Stomach (tissue), 9 donors: Measurements from ENCODE around the gene RNF5. TPM values are rescaled to one million over a fixed set of nuclear protein-coding genes. Genes with fewer than 3 reads are reported as not detected.

ENCODE experiments used
- DNase-seq, 2 donors: peaks; one replicate each; pipeline versions ENCODE4 v3.0.0 to v3.0.0-alpha.2; 2013 to 2019
- H3K27ac ChIP-seq, 5 donors: fragments of 200-600 bp in 4 of 5; sonication (generic) in 4 of 5; one replicate each; pipeline ENCODE4 v1.5.1; 2013 to 2019; ENCODE audit warnings: mild to moderate bottlenecking in 1 of 5, moderate library complexity in 1 of 5
- H3K27me3 ChIP-seq, 3 donors: fragments of 200-600 bp; sonication (generic); one replicate each; pipeline ENCODE4 v1.5.1; 2017 to 2019; ENCODE audit warnings: mixed run types in 1 of 3
- H3K36me3 ChIP-seq, 4 donors: fragments of 200-600 bp; sonication (generic); 1 replicate in 3 of 4; 2 replicates in 1 of 4; pipeline ENCODE4 v1.5.1; 2016 to 2019
- H3K4me1 ChIP-seq, 4 donors: fragments of 200-600 bp; sonication (generic); one replicate each; pipeline ENCODE4 v1.5.1; 2016 to 2019
- H3K4me3 ChIP-seq, 4 donors: fragments of 200-600 bp; sonication (generic) in 3 of 4; one replicate each; pipeline ENCODE4 v1.5.1; 2016 to 2019; ENCODE audit warnings: mild to moderate bottlenecking in 1 of 4
- H3K9me3 ChIP-seq, 4 donors: fragments of 200-600 bp; sonication (generic); one replicate each; pipeline ENCODE4 v1.5.1; 2016 to 2019
- CTCF ChIP-seq, 7 experiments: fragments of 450-650 bp in 4 of 7; fragments of 200-600 bp in 3 of 7; sonication (generic) in 3 of 7; IDR thresholded peaks; one replicate each; pipeline ENCODE4 v1.5.1; 2016 to 2019; ENCODE audit warnings: antibody characterized with exemption in 7 of 7, control low read depth in 2 of 7, mild to moderate bottlenecking in 1 of 7
- EP300 ChIP-seq: sonication (generic); formaldehyde crosslinking; IDR thresholded peaks from one replicate; pipeline ENCODE4 v1.6.1; 2017; ENCODE audit warnings: antibody characterized with exemption
- POLR2A ChIP-seq, 4 donors: fragments of 450-650 bp; IDR thresholded peaks; one replicate each; pipeline ENCODE4 v1.6.1; 2016; ENCODE audit warnings: antibody characterized with exemption in 4 of 4, control low read depth in 2 of 4, mild to moderate bottlenecking in 1 of 4, moderate library complexity in 1 of 4
- POLR2AphosphoS5 ChIP-seq, 3 donors: sonication (generic); formaldehyde crosslinking; IDR thresholded peaks; one replicate each; pipeline ENCODE4 v1.6.1; 2016; ENCODE audit warnings: antibody characterized with exemption in 3 of 3
- WGBS, 5 donors: extraction: QIAGEN DNeasy Blood & Tissue Kit in 3 of 5; methylation state at CpG; one replicate each; pipeline versions ENCODE4 v1.1.5 to v1.1.7; 2013 to 2018; 5-methylcytosine and 5-hydroxymethylcytosine counted together
- intact Hi-C: fragments of 100-400 bp; cut with DNase I; formaldehyde crosslinking; loops from one replicate; pipeline ENCODE4 v1.15.1; 2023; ENCODE audit warnings: low total_unique reads
- polyA plus RNA-seq, 3 donors: library from polyadenylated mRNA; stranded (reverse); fragments of 200-250 nt; gene quantifications; one replicate each; pipeline ENCODE4 v1.2.3, GENCODE V29; 2013
- total RNA-seq, 5 donors: library from RNA; depleted of rRNA; stranded (reverse); fragments of >200 nt; gene quantifications; one replicate each; pipeline versions ENCODE4 v1.1.0 to v1.2.3, GENCODE V29; 2014 to 2016
- donor health status: healthy with polysubstance abuse.
- donor health status: Bipolar disorder and iron deficiency.
- donor health status: healthy.

RNF5 gene
- total and polyA plus RNA-seq, 8 donors = 22.6 to 107 (median 66.0) TPM

- no peaks in the 10 kb centered on the region for H3K27me3 ChIP-seq
- peaks cover 47 to 71% (median 56%) of the 10 kb centered on the region in 4 donors for H3K4me1 ChIP-seq
- no peak for DNase-seq
- intact Hi-C loops = no loop called here
- 5 to 19% (median 12%) methylated on average over 2 of the region's 2 CpGs for WGBS, 5 donors
- H3K27ac ChIP-seq = peak overlapping the region; percentile 91 to 100 (median 92)
- H3K36me3 ChIP-seq = peaks cover 16 to 18% (median 17%) of the 10 kb centered on the region in 4 donors
- H3K9me3 ChIP-seq = no peaks in the 10 kb centered on the region
- peak overlapping the region; percentile 86 to 98 (median 88) for H3K4me3 ChIP-seq
- TF ChIP-seq EP300 = no peak
- TF ChIP-seq POLR2AphosphoS5 (IDR thresholded peaks at IDR 0.05) = no peak
- no peak for TF ChIP-seq CTCF (IDR thresholded peaks at IDR 0.05)
- TF ChIP-seq POLR2A (IDR thresholded peaks at IDR 0.05) = no peak
Measured at GRCh38 chr6:32175322-32175710, 2.9 kb upstream of the RNF5 start.

- peaks cover 47 to 74% (median 59%) of the 10 kb centered on the region in 4 donors for H3K4me1 ChIP-seq
- no peaks in the 10 kb centered on the region for H3K27me3 ChIP-seq
- H3K9me3 ChIP-seq = no peaks in the 10 kb centered on the region
- H3K27ac ChIP-seq = peak within 1 kb of the TSS; percentile 91 to 100 (median 92)
- TF ChIP-seq CTCF (IDR thresholded peaks at IDR 0.05) (no peak), EP300 (no peak), POLR2A (IDR thresholded peaks at IDR 0.05) (peak in 1 of 4 donors; percentile 27), POLR2AphosphoS5 (IDR thresholded peaks at IDR 0.05) (peak; percentile 46 to 76 (median 47))
- intact Hi-C loops = no loop called here
- DNase-seq = peak; percentile 98 to 99
- H3K36me3 ChIP-seq = peaks cover 15 to 18% (median 17%) of the 10 kb centered on the region in 4 donors
- 0 to 1% (median 0%) methylated on average over 24 to 27 of the region's 27 CpGs for WGBS, 5 donors
- peak within 1 kb of the TSS; percentile 86 to 98 (median 88) for H3K4me3 ChIP-seq
Measured at GRCh38 chr6:32175711-32176475, 2.3 kb upstream of the RNF5 start, which contains the start of gene AGPAT1. AGPAT1 (minus strand) TSS chr6:32176084; CDS start chr6:32171496, 4,588 bp downstream.

- H3K9me3 ChIP-seq = no peaks in the 10 kb centered on the region
- TF ChIP-seq POLR2AphosphoS5 (IDR thresholded peaks at IDR 0.05) = peak; percentile 8 to 29 (median 24)
- TF ChIP-seq CTCF (IDR thresholded peaks at IDR 0.05) = no peak
- no peak for DNase-seq
- 16 to 32% (median 18%) methylated on average over 5 of the region's 5 CpGs for WGBS, 5 donors
- H3K4me3 ChIP-seq = peak overlapping the region; percentile 86 to 98 (median 88)
- no peaks in the 10 kb centered on the region for H3K27me3 ChIP-seq
- H3K4me1 ChIP-seq = peaks cover 51 to 81% (median 64%) of the 10 kb centered on the region in 4 donors
- H3K27ac ChIP-seq = peak overlapping the region; percentile 91 to 100 (median 92)
- H3K36me3 ChIP-seq = peaks cover 18 to 21% (median 20%) of the 10 kb centered on the region in 4 donors
- intact Hi-C loops = no loop called here
Measured at GRCh38 chr6:32176476-32177182, 1.6 kb upstream of the RNF5 start.

- no peak for DNase-seq
- TF ChIP-seq EP300 (peak; percentile 16), POLR2A (IDR thresholded peaks at IDR 0.05) (no peak), CTCF (IDR thresholded peaks at IDR 0.05) (no peak), POLR2AphosphoS5 (IDR thresholded peaks at IDR 0.05) (peak in 2 of 3 donors; percentile 2 to 69)
- Histone ChIP-seq H3K4me3 (peak overlapping the region; percentile 86 to 98 (median 88)), H3K27me3 (no peaks in the 10 kb centered on the region), H3K4me1 (peaks cover 58 to 87% (median 70%) of the 10 kb centered on the region in 4 donors), H3K36me3 (peaks cover 20 to 27% (median 26%) of the 10 kb centered on the region in 4 donors), H3K27ac (peak overlapping the region; percentile 91 to 100 (median 92)), H3K9me3 (no peaks in the 10 kb centered on the region)
- intact Hi-C loops = no loop called here
- whole genome bisulfite sequencing, 5 donors = 0 to 1% (median 0%) methylated on average over 20 of the region's 20 CpGs
Measured at GRCh38 chr6:32177183-32177787, 920 bp upstream of the RNF5 start.
